GM12865 (cell line): ENCODE data around the gene PPP3CA.
A peak's percentile ranks its signal among the peaks of the same experiment; 100 is the strongest.

Experiments used
- DNase-seq: peaks from one replicate; pipeline ENCODE4 v3.0.0; 2010; ENCODE audit warnings: low read depth
- H3K4me3 ChIP-seq: 2 replicates; pipeline ENCODE4 v1.5.1; 2011; ENCODE audit warnings: mild to moderate bottlenecking, low read depth, low read length, control low read depth
- TF ChIP-seq, protein P1 (sequence below): IDR thresholded peaks from 2 replicates; pipeline ENCODE4 v1.5.1; 2011; ENCODE audit warnings: low read length, control low read depth, low read depth, inconsistent platforms; ENCODE audit not compliant: insufficient read depth; ENCODE audit errors: missing control alignments

The PPP3CA gene

GRCh38 chr4:101032541-101032940 is 314.8 kb downstream of the PPP3CA start:
- TF ChIP-seq, protein P1, sequence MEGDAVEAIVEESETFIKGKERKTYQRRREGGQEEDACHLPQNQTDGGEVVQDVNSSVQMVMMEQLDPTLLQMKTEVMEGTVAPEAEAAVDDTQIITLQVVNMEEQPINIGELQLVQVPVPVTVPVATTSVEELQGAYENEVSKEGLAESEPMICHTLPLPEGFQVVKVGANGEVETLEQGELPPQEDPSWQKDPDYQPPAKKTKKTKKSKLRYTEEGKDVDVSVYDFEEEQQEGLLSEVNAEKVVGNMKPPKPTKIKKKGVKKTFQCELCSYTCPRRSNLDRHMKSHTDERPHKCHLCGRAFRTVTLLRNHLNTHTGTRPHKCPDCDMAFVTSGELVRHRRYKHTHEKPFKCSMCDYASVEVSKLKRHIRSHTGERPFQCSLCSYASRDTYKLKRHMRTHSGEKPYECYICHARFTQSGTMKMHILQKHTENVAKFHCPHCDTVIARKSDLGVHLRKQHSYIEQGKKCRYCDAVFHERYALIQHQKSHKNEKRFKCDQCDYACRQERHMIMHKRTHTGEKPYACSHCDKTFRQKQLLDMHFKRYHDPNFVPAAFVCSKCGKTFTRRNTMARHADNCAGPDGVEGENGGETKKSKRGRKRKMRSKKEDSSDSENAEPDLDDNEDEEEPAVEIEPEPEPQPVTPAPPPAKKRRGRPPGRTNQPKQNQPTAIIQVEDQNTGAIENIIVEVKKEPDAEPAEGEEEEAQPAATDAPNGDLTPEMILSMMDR = no peak
- no peak for DNase-seq
- no peak overlapping the region for H3K4me3 ChIP-seq

GRCh38 chr4:101031971-101032370 is 315.4 kb downstream of the PPP3CA start:
- TF ChIP-seq, protein P1 = no peak

DNA sequence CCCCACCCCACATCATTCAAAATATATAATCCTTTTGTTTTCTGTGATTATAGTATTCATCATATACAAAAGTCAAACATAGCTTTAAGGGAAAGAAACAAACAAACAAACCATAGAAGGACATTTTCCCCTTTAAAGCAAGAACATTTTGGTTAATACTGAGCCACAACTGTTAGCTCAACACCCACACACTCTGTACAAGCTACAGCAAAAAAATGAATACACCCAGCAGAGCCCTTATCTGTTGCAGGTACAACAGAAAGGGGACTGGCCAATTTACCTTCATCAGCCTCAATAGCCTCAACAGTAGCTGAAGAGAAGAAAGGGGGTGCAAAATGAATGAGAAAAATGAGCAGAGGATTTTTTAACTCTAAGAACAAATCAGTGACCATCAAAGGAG is 318.4 kb downstream of the PPP3CA start:
- TF ChIP-seq, protein P1 = no peak
- no peak overlapping the region for H3K4me3 ChIP-seq
- no peak for DNase-seq

More at GRCh38 chr4:101031971-101032370, 315.4 kb downstream of the PPP3CA start:
- DNase-seq = no peak
- H3K4me3 ChIP-seq = no peak overlapping the region

DNA sequence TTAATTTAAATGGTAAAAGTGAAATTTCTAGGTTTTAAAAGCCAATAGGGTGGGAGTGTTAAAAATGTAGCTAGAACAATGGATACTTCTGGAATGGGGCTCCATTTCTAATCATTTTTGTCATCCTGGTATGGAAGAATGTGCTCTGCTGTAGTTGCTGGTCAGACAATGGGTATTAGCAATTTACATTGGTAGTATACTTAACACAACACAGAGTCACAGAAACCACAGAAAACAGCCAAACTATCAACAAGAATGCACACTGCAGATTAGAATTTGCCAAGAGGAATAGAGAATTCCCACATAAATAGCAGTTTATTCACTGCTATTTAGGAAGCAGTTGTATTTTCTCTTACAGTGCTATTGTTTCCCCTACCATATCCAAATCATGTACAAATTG is 319.6 kb downstream of the PPP3CA start:
- no peak overlapping the region for H3K4me3 ChIP-seq
- no peak for DNase-seq
- TF ChIP-seq, protein P1 = no peak

- H3K4me3 ChIP-seq = no peak overlapping the region
- TF ChIP-seq, protein P1 = no peak
- DNase-seq = no peak
These were observed 321.6 kb downstream of the PPP3CA start for GRCh38 chr4:101025755-101026154.

DNA sequence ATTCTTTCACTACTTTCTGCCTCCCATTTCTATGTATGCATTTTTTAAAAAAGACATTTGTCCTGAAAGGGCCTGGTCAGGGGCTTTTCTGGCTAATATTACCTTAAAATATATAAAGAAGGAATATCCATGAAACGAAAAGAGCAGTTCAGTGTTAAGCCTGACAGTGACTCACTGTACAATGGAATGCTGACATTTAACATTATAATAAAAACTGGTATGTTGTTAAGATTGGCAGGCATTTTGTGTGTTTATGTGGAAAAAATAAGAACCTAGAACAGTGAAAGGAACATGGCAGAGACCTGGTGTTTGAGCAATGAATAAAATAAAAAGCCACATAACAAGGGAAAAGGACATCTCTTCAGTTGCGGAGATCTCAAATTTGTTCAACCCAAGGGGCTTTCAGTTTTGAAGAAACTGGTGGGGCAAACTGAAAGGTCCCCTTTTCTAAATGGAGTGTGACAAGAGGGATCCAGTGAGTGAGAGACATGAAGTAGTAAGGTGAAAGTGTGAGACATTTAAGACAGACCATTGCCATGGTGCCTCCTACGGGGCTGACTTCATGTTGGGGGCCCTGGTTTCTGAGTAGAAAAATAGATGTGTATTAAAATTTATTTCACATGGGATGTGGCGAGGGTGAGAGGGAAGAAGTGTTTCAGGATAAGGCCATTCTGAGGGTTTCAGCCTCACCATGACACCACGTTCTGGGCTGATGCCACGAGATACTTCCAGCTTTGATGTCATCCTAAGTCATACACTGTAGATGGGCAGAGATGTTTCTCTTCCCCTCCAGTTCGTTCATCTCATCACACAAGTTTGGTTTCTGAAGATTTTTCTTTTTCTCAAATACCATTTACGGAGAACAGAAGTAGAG is 324.9 kb downstream of the PPP3CA start:
- H3K4me3 ChIP-seq = no peak overlapping the region
- no peak for DNase-seq
- TF ChIP-seq, protein P1 = no peak

DNA sequence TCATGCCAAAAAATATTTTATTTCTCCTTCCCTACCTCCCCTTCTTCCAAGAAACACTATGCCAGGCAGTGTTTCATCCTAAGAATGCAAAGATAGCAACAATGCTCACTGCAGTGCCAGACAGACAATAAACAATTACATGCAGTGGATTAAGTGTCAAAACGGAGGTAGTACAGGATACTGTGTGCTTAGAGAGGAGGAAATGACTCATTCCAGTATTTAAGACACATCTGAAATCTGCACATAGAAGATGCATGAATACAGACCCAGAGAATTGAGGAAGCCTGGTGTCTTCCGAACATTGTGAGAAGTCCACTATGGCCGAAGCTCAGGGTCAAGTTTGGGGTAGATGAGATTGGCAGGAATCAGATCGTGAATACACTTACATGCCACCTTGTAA is 326.4 kb downstream of the PPP3CA start:
- TF ChIP-seq, protein P1 = no peak
- DNase-seq = peak; percentile 80
- no peak overlapping the region for H3K4me3 ChIP-seq
